Inferior parietal cortex (tissue), 1 donor: Measurements from ENCODE around the gene RAB11A.

Experiments
- DNase-seq: peaks from one replicate; pipeline ENCODE4 v3.0.0-alpha.2; 2016; ENCODE audit errors: extremely low spot score

Gene RAB11A

DNA sequence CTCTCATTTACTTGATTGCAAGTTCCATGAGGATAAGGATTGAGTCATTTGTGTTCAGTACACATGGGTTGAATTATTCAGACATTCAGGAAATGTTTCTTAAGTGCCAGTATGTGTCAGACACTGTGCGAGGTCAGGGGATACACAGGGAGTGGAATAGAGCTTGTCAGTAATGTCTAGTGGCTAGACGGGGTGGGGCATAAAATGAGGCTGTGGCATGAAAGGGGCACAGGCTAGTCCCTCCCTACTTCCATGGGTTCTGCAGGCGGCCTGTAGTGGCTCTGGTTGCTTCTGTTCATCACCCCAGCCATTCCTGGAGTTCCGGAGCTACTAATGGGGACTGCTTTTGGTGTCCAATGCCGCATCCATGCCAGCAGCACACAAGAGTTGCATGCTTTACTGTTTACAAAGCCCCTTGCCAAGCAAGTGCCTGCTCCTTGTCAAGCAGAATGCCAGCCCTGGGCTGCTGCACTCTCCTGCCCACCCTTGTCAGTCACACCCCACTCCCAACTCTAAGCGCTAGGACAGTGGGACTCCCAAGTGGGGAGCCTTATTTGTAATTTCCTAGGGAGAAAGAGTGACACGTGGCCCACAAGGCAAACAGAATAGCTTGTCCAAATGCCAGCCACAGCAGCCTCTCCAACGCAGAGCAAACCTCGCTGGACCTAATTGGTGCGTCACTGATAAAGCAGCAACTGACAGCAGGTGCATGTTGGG lies 70.8 kb downstream of the RAB11A start:
- DNase-seq, result no peak

GRCh38 chr15:65940618-65940909 lies 71.3 kb downstream of the RAB11A start:
- DNase-seq, result no peak
